B cell (primary cell): ENCODE data around the gene SSR1. TPM values are rescaled to one million over a fixed set of nuclear protein-coding genes. Genes with fewer than 3 reads are reported as not detected.

Experiments
- ATAC-seq: fragments of 200-7000 bp; cut with Tn5 transposase; one replicate; pipeline ENCODE4 v1.10.0; 2021; ENCODE audit warnings: low read depth, mild to moderate bottlenecking, moderate number of reproducible peaks, moderate library complexity
- CTCF ChIA-PET: fragments of 350-600 bp; sonication (Branson Sonifier 250); formaldehyde crosslinking; loops from one replicate; lab custom pipeline; 2021; ENCODE audit warnings: antibody characterized with exemption, inconsistent platforms; lab: Charles Lee
- POLR2A ChIA-PET: fragments of 350-600 bp; sonication (Branson Sonifier 250); formaldehyde crosslinking; loops from one replicate; lab custom pipeline; 2021; ENCODE audit warnings: antibody characterized with exemption; lab: Charles Lee
- DNase-seq: peaks from one replicate; pipeline ENCODE4 v3.0.0; 2013
- H2AFZ ChIP-seq: 2 replicates; pipeline ENCODE4 v1.6.1; 2012; ENCODE audit warnings: mild to moderate bottlenecking, low read depth, low read length; ENCODE audit not compliant: insufficient read depth, poor library complexity, severe bottlenecking
- H3K27ac ChIP-seq, 2 donors: 1 replicate in 1 of 2; 2 replicates in 1 of 2; pipeline ENCODE4 v1.5.1; 2012 to 2013; ENCODE audit warnings: low read length in 2 of 2, mild to moderate bottlenecking in 2 of 2, moderate library complexity in 1 of 2
- H3K27me3 ChIP-seq, 4 experiments: fragments of 200-600 bp in 1 of 4; sonication (generic) in 1 of 4; replicated peaks in 1 of 4; 1 replicate in 2 of 4; 2 replicates in 2 of 4; pipeline versions ENCODE4 v1.6.1 to v1.7.0; 2013 to 2016; ENCODE audit warnings: low read length in 3 of 4, mild to moderate bottlenecking in 2 of 4, mixed read lengths in 1 of 4, moderate library complexity in 1 of 4; ENCODE audit not compliant: insufficient read depth in 4 of 4, control insufficient read depth in 3 of 4; ENCODE audit errors: control extremely low read depth in 1 of 4
- H3K36me3 ChIP-seq, 2 experiments: replicated peaks in 1 of 2; 1 replicate in 1 of 2; 2 replicates in 1 of 2; pipeline versions ENCODE4 v1.6.1 to v1.7.1; 2013; ENCODE audit warnings: low read length in 1 of 2; ENCODE audit not compliant: insufficient read depth in 2 of 2, control insufficient read depth in 1 of 2; ENCODE audit errors: control extremely low read depth in 1 of 2, extremely low read depth in 1 of 2
- H3K4me1 ChIP-seq, 2 donors: fragments of 200-600 bp in 1 of 2; sonication (generic) in 1 of 2; 1 replicate in 1 of 2; 2 replicates in 1 of 2; pipeline versions ENCODE4 v1.5.1 to v1.6.1; 2013 to 2017; ENCODE audit warnings: low read length in 2 of 2; ENCODE audit not compliant: control insufficient read depth in 2 of 2, insufficient read depth in 2 of 2
- H3K4me2 ChIP-seq: replicated peaks from 2 replicates; pipeline ENCODE3; 2012; ENCODE audit warnings: mild to moderate bottlenecking, low read depth, low read length; ENCODE audit not compliant: poor library complexity, severe bottlenecking
- H3K4me3 ChIP-seq, 5 experiments: fragments of 200-600 bp in 1 of 5; sonication (generic) in 1 of 5; 1 replicate in 3 of 5; 2 replicates in 2 of 5; pipeline versions ENCODE4 v1.5.1 to v1.7.0; 2011 to 2016; ENCODE audit warnings: low read length in 4 of 5, mild to moderate bottlenecking in 4 of 5, low read depth in 2 of 5, control low read depth in 1 of 5, moderate library complexity in 1 of 5; ENCODE audit not compliant: insufficient read depth in 1 of 5; ENCODE audit errors: control extremely low read depth in 1 of 5, extremely low read depth in 1 of 5
- H3K79me2 ChIP-seq: fragments of 200-600 bp; sonication (generic); one replicate; pipeline ENCODE4 v1.6.0; 2016; ENCODE audit warnings: low read length; ENCODE audit not compliant: control insufficient read depth, insufficient read depth
- H3K9ac ChIP-seq: fragments of 200-600 bp; sonication (generic); 2 replicates; pipeline ENCODE4 v1.6.1; 2017; ENCODE audit warnings: mild to moderate bottlenecking, low read length, moderate library complexity
- H3K9me3 ChIP-seq, 3 donors: one replicate each; pipeline versions ENCODE4 v1.6.1 to v1.7.1; 2013; ENCODE audit warnings: low read length in 2 of 3; ENCODE audit not compliant: control insufficient read depth in 2 of 3, insufficient read depth in 1 of 3; ENCODE audit errors: control extremely low read depth in 1 of 3
- H4K20me1 ChIP-seq: 2 replicates; pipeline ENCODE4 v1.6.0; 2012; ENCODE audit warnings: mild to moderate bottlenecking, low read length; ENCODE audit not compliant: insufficient read depth, control insufficient read depth, poor library complexity, severe bottlenecking
- H3K27ac Mint-ChIP-seq: one replicate; pipeline ENCODE4 v1.8.0; 2021; ENCODE audit warnings: mixed read lengths
- H3K27me3 Mint-ChIP-seq: one replicate; pipeline ENCODE4 v1.8.0; 2021; ENCODE audit warnings: mixed read lengths
- H3K4me1 Mint-ChIP-seq: one replicate; pipeline ENCODE4 v1.8.0; 2021; ENCODE audit warnings: mixed read lengths
- H3K4me3 Mint-ChIP-seq: one replicate; pipeline ENCODE4 v1.8.0; 2021; ENCODE audit warnings: mixed read lengths
- H3K9me3 Mint-ChIP-seq: one replicate; pipeline ENCODE4 v1.8.0; 2022; ENCODE audit warnings: mixed read lengths; ENCODE audit not compliant: insufficient read depth
- EZH2 ChIP-seq: IDR thresholded peaks from 2 replicates; pipeline ENCODE4 v1.6.1; 2012; ENCODE audit warnings: borderline replicate concordance, low read depth, mild to moderate bottlenecking, moderate library complexity, low read length; ENCODE audit not compliant: insufficient read depth, poor library complexity, severe bottlenecking
- WGBS: methylation state at CpG from one replicate; pipeline ENCODE4 v1.1.5; 2013; ENCODE audit warnings: missing lambda C conversion rate; ENCODE audit not compliant: insufficient coverage; 5-methylcytosine and 5-hydroxymethylcytosine counted together
- intact Hi-C: fragments of 100-400 bp; cut with micrococcal nuclease; formaldehyde crosslinking; loops from one replicate; pipeline ENCODE4 v1.10.0; 2022
- polyA plus RNA-seq: library from polyadenylated mRNA; depleted of rRNA; stranded (reverse); fragments of >200 nt; gene quantifications from 2 replicates; pipeline ENCODE4 v1.2.3, GENCODE V29; 2012
- total RNA-seq, 2 donors: library from RNA; stranded (reverse); fragments of 120-200 nt in 1 of 2; gene quantifications; 1 replicate in 1 of 2; 2 replicates in 1 of 2; pipeline versions ENCODE4 v1.2.3 to v1.2.4, GENCODE V29; 2013 to 2022
- TF ChIP-seq, protein P1 (sequence below): fragments of 200-600 bp; IDR thresholded peaks from one replicate; pipeline ENCODE4 v1.8.0; 2022; ENCODE audit warnings: antibody characterized with exemption, mild to moderate bottlenecking

Gene SSR1
- total and polyA plus RNA-seq, 2 donors (not counting 1 experiment from before 2014, with no cell fraction given), result 15.9 to 81.6 TPM

DNA sequence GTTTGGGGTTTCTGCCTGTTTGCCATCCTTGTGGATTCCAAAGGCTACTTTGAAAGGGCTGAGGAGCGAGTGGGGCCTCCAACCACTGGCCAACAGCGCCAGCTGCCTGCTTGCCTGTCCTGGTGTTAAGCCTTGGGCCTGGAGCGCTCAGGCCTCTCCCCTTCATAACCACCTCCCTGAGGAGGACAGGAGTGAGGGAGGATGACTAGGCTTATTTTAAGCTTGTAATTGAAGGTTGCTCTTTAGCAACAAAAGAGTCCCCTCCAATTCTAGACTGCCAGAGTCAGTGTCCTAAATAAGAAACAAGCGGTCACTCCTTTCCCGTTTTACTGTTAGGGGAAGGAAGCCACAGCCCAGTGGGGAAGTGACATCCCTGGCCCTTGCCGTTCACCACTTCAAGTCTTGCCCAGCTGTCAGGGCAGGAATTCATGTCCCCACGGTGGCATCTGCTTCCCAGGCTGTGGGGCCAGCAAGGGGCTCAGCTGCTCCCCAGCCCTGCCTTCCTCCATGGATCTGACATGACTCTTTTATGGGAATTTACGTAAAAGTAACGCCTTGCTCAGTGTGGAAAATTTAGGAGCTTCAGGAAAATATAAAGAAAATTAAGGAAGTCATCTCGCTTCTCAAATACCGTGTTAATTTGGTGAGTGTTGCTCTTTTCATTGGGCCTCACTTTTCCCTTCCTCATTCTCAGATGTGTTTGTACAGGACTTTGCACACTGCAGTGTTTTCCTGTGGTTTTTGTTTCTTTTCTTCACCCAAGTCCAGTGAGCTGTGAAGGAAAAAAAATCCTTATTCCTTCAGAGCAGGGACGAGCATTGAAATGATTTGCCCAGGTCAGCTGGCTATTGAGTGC is 57.8 kb downstream of the SSR1 start:
- H3K4me1 ChIP-seq, result peaks cover 0 to 4% of the 10 kb centered on the region in 2 donors
- no peak overlapping the region for H2AFZ ChIP-seq
- peaks cover 0 to under 1% (median 0%) of the 10 kb centered on the region in 4 experiments for H3K27me3 ChIP-seq
- H3K9ac ChIP-seq, result no peak overlapping the region
- Mint-ChIP-seq H3K4me1 (peaks cover 20% of the 10 kb centered on the region), H3K4me3 (no peak overlapping the region), H3K27me3 (peaks cover under 1% of the 10 kb centered on the region), H3K9me3 (no peaks in the 10 kb centered on the region), H3K27ac (no peak overlapping the region)
- H3K79me2 ChIP-seq, result no peaks in the 10 kb centered on the region
- H3K4me2 ChIP-seq, result no peak overlapping the region
- peaks cover 0 to 14% (median 4%) of the 10 kb centered on the region in 3 donors for H3K9me3 ChIP-seq
- POLR2A ChIA-PET, result interaction anchor here (0.5 to 0.6 kb wide), 2 partner anchors 54 to 216 kb away, joined by 3 read pairs; no protein-coding TSS in a partner anchor
- no peak overlapping the region for H3K4me3 ChIP-seq
- no peak overlapping the region for H3K27ac ChIP-seq
- intact Hi-C loops, result no loop called here
- TF ChIP-seq, protein P1, sequence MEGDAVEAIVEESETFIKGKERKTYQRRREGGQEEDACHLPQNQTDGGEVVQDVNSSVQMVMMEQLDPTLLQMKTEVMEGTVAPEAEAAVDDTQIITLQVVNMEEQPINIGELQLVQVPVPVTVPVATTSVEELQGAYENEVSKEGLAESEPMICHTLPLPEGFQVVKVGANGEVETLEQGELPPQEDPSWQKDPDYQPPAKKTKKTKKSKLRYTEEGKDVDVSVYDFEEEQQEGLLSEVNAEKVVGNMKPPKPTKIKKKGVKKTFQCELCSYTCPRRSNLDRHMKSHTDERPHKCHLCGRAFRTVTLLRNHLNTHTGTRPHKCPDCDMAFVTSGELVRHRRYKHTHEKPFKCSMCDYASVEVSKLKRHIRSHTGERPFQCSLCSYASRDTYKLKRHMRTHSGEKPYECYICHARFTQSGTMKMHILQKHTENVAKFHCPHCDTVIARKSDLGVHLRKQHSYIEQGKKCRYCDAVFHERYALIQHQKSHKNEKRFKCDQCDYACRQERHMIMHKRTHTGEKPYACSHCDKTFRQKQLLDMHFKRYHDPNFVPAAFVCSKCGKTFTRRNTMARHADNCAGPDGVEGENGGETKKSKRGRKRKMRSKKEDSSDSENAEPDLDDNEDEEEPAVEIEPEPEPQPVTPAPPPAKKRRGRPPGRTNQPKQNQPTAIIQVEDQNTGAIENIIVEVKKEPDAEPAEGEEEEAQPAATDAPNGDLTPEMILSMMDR, result no peak
- TF ChIP-seq EZH2, result no peak
- no peak for ATAC-seq
- peaks cover 4% of the 10 kb centered on the region for H4K20me1 ChIP-seq
- CTCF ChIA-PET, result interaction anchor here (0.6 to 2.1 kb wide), 5 partner anchors 11 to 579 kb away, joined by 3 to 7 read pairs (median 3); no protein-coding TSS in a partner anchor
- WGBS, result 23% methylated on average over 8 of the region's 12 CpGs
- DNase-seq, result no peak
- H3K36me3 ChIP-seq, result peaks cover 0 to 21% of the 10 kb centered on the region in 2 experiments

DNA sequence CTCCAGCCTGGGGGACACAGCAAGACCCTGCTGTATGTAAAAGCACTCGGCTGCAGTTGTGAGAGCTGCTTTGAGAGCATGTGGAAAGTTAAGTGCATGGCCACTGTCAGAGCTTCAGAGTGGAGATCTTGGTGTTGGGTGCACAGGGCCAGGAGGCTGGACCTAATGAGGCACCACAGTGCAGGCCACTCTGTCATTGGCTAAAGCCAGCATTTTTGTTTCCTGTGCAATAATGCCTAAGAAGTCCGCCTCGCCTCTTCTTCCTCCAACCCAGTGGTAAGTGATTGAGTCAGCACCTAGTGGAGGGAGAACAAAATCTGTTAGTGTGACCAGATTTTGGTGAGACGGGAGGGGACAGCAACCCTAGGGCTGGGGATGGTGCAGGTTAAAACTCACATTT is 60.6 kb downstream of the SSR1 start:
- Histone ChIP-seq H3K9ac (no peak overlapping the region), H3K36me3 (peaks cover 0 to 50% of the 10 kb centered on the region in 2 experiments), H3K4me1 (peaks cover 0 to 8% of the 10 kb centered on the region in 2 donors), H3K79me2 (no peaks in the 10 kb centered on the region), H3K4me3 (no peak overlapping the region), H3K27me3 (no peaks in the 10 kb centered on the region), H3K9me3 (peaks cover 0 to 7% (median 4%) of the 10 kb centered on the region in 3 donors), H2AFZ (no peak overlapping the region), H3K27ac (no peak overlapping the region), H3K4me2 (no peak overlapping the region), H4K20me1 (peaks cover 15% of the 10 kb centered on the region)
- peaks cover 19% of the 10 kb centered on the region for H3K4me1 Mint-ChIP-seq
- no peaks in the 10 kb centered on the region for H3K27me3 Mint-ChIP-seq
- CTCF ChIA-PET, result interaction anchor here (1.3 to 1.5 kb wide), 3 partner anchors 9 to 493 kb away, joined by 4 to 9 read pairs (median 5); no protein-coding TSS in a partner anchor
- no peaks in the 10 kb centered on the region for H3K9me3 Mint-ChIP-seq
- no peak for TF ChIP-seq EZH2
- TF ChIP-seq, protein P1, result no peak
- no peak overlapping the region for H3K4me3 Mint-ChIP-seq
- POLR2A ChIA-PET, result no interaction called here
- intact Hi-C loops, result no loop called here
- 100% methylated on average over 1 of the region's 4 CpGs for WGBS
- no peak overlapping the region for H3K27ac Mint-ChIP-seq
- ATAC-seq, result no peak
- no peak for DNase-seq
